ENCODE data around the gene NRG3.

- TF ChIP-seq ZNF555 (tag by site-specific recombination; conservative IDR thresholded peaks at IDR 0.05) (no peak), CTCF (tag by site-specific recombination; IDR thresholded peaks at IDR 0.05) (no peak), ZBTB7A (tag by site-specific recombination; IDR thresholded peaks at IDR 0.05; ENCODE audit: low read depth) (no peak), ZNF266 (tag by site-specific recombination; IDR thresholded peaks at IDR 0.05; ENCODE audit: low read depth) (no peak), BCL11A (tag by site-specific recombination; IDR thresholded peaks at IDR 0.05; ENCODE audit: low read depth) (no peak), YY2 (tag by site-specific recombination; IDR thresholded peaks at IDR 0.05) (no peak), SETDB1 (IDR thresholded peaks at IDR 0.05; ENCODE audit: insufficient read length, low read length) (no peak), ZNF529 (tag by site-specific recombination; IDR thresholded peaks at IDR 0.05; ENCODE audit: insufficient replicate concordance) (no peak), ZFP69B (tag by site-specific recombination; IDR thresholded peaks at IDR 0.05) (no peak)
- TF ChIP-seq, protein P1, sequence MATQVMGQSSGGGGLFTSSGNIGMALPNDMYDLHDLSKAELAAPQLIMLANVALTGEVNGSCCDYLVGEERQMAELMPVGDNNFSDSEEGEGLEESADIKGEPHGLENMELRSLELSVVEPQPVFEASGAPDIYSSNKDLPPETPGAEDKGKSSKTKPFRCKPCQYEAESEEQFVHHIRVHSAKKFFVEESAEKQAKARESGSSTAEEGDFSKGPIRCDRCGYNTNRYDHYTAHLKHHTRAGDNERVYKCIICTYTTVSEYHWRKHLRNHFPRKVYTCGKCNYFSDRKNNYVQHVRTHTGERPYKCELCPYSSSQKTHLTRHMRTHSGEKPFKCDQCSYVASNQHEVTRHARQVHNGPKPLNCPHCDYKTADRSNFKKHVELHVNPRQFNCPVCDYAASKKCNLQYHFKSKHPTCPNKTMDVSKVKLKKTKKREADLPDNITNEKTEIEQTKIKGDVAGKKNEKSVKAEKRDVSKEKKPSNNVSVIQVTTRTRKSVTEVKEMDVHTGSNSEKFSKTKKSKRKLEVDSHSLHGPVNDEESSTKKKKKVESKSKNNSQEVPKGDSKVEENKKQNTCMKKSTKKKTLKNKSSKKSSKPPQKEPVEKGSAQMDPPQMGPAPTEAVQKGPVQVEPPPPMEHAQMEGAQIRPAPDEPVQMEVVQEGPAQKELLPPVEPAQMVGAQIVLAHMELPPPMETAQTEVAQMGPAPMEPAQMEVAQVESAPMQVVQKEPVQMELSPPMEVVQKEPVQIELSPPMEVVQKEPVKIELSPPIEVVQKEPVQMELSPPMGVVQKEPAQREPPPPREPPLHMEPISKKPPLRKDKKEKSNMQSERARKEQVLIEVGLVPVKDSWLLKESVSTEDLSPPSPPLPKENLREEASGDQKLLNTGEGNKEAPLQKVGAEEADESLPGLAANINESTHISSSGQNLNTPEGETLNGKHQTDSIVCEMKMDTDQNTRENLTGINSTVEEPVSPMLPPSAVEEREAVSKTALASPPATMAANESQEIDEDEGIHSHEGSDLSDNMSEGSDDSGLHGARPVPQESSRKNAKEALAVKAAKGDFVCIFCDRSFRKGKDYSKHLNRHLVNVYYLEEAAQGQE (tag by site-specific recombination; IDR thresholded peaks at IDR 0.05), result no peak
- TF ChIP-seq, protein P2, sequence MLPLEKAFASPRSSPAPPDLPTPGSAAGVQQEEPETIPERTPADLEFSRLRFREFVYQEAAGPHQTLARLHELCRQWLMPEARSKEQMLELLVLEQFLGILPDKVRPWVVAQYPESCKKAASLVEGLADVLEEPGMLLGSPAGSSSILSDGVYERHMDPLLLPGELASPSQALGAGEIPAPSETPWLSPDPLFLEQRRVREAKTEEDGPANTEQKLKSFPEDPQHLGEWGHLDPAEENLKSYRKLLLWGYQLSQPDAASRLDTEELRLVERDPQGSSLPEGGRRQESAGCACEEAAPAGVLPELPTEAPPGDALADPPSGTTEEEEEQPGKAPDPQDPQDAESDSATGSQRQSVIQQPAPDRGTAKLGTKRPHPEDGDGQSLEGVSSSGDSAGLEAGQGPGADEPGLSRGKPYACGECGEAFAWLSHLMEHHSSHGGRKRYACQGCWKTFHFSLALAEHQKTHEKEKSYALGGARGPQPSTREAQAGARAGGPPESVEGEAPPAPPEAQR (tag by site-specific recombination; IDR thresholded peaks at IDR 0.05), result no peak
Measured at GRCh38 chr10:82544377-82544776, 669.4 kb downstream of the NRG3 start.

Data from HEK293 (cell line).